H9 (cell line): Measurements from ENCODE around the gene EPB41. TPM values are rescaled to one million over a fixed set of nuclear protein-coding genes. Genes with fewer than 3 reads are reported as not detected.

ENCODE experiments used
- DNase-seq: peaks from one replicate; pipeline ENCODE4 v3.0.0-alpha.2; 2017
- H2AFZ ChIP-seq: one replicate; pipeline ENCODE4 v1.6.1; 2013; ENCODE audit warnings: mild to moderate bottlenecking, low read length, control low read depth, moderate library complexity
- H2AK5ac ChIP-seq: 2 replicates; pipeline ENCODE4 v1.6.1; 2013; ENCODE audit warnings: low read length, control low read depth, mixed read lengths; ENCODE audit not compliant: insufficient read length
- H2BK120ac ChIP-seq: one replicate; pipeline ENCODE4 v1.6.1; 2013; ENCODE audit warnings: low read depth, mild to moderate bottlenecking, low read length, control low read depth, inconsistent platforms; ENCODE audit not compliant: poor library complexity, severe bottlenecking
- H2BK12ac ChIP-seq: 2 replicates; pipeline ENCODE4 v1.6.1; 2013; ENCODE audit warnings: low read length, control low read depth, mixed read lengths, low read depth; ENCODE audit not compliant: insufficient read length
- H2BK15ac ChIP-seq: 2 replicates; pipeline ENCODE4 v1.6.1; 2013; ENCODE audit warnings: low read depth, low read length, control low read depth
- H2BK20ac ChIP-seq: one replicate; pipeline ENCODE4 v1.6.1; 2013; ENCODE audit warnings: low read depth, mild to moderate bottlenecking, low read length, control low read depth, inconsistent platforms; ENCODE audit not compliant: poor library complexity, severe bottlenecking
- H2BK5ac ChIP-seq: 2 replicates; pipeline ENCODE4 v1.6.1; 2013; ENCODE audit warnings: low read length, control low read depth, mixed read lengths; ENCODE audit not compliant: insufficient read length
- H3K14ac ChIP-seq: 2 replicates; pipeline ENCODE4 v1.6.1; 2013; ENCODE audit warnings: low read length, control low read depth; ENCODE audit not compliant: insufficient read depth
- H3K18ac ChIP-seq: 2 replicates; pipeline ENCODE4 v1.6.1; 2013; ENCODE audit warnings: low read depth, mild to moderate bottlenecking, mixed read lengths, low read length, control low read depth; ENCODE audit not compliant: insufficient read length
- H3K23ac ChIP-seq: 2 replicates; pipeline ENCODE4 v1.6.1; 2013; ENCODE audit warnings: low read length, control low read depth, mixed read lengths, low read depth; ENCODE audit not compliant: insufficient read length
- H3K23me2 ChIP-seq: 2 replicates; pipeline ENCODE4 v1.6.1; 2013; ENCODE audit warnings: low read depth, mild to moderate bottlenecking, mixed read lengths, low read length, control low read depth; ENCODE audit not compliant: insufficient read length, poor library complexity, severe bottlenecking
- H3K27ac ChIP-seq: 2 replicates; pipeline ENCODE4 v1.5.1; 2013; ENCODE audit warnings: low read length, control low read depth, mixed read lengths, low read depth; ENCODE audit not compliant: insufficient read length
- H3K27me3 ChIP-seq: 2 replicates; pipeline ENCODE4 v1.6.1; 2013; ENCODE audit warnings: low read length, control low read depth, inconsistent platforms; ENCODE audit not compliant: insufficient read depth
- H3K4ac ChIP-seq: 2 replicates; pipeline ENCODE4 v1.6.1; 2013; ENCODE audit warnings: low read depth, mild to moderate bottlenecking, control low read depth, inconsistent platforms, low read length, moderate library complexity
- H3K4me1 ChIP-seq: 2 replicates; pipeline ENCODE4 v1.6.1; 2013; ENCODE audit warnings: low read length, control low read depth, inconsistent platforms; ENCODE audit not compliant: insufficient read depth
- H3K4me2 ChIP-seq: 2 replicates; pipeline ENCODE4 v1.6.1; 2013; ENCODE audit warnings: low read length, control low read depth, mixed read lengths; ENCODE audit not compliant: insufficient read length, insufficient read depth
- H3K56ac ChIP-seq: 2 replicates; pipeline ENCODE4 v1.6.1; 2013; ENCODE audit warnings: low read depth, mild to moderate bottlenecking, mixed read lengths, low read length, control low read depth; ENCODE audit not compliant: insufficient read length
- H3K79me1 ChIP-seq: 2 replicates; pipeline ENCODE4 v1.6.1; 2013; ENCODE audit warnings: low read depth, mild to moderate bottlenecking, moderate library complexity, low read length, control low read depth, inconsistent platforms; ENCODE audit not compliant: insufficient read depth, poor library complexity, severe bottlenecking
- H3K79me2 ChIP-seq: 2 replicates; pipeline ENCODE4 v1.6.1; 2013; ENCODE audit warnings: low read length, control low read depth, inconsistent platforms; ENCODE audit not compliant: insufficient read depth
- H3K9ac ChIP-seq: 2 replicates; pipeline ENCODE4 v1.6.1; 2013; ENCODE audit warnings: low read length, control low read depth, mixed read lengths; ENCODE audit not compliant: insufficient read length; ENCODE audit errors: extremely low read depth
- H3K9me3 ChIP-seq: one replicate; pipeline ENCODE4 v1.6.1; 2013; ENCODE audit warnings: low read depth, low read length, inconsistent platforms; ENCODE audit not compliant: control insufficient read depth
- H3T11ph ChIP-seq: one replicate; pipeline ENCODE4 v1.6.1; 2013; ENCODE audit warnings: mild to moderate bottlenecking, low read length, control low read depth, inconsistent platforms
- H4K20me1 ChIP-seq: one replicate; pipeline ENCODE4 v1.6.1; 2013; ENCODE audit not compliant: control insufficient read depth, insufficient read length, insufficient read depth
- H4K5ac ChIP-seq: 2 replicates; pipeline ENCODE4 v1.6.1; 2013; ENCODE audit warnings: low read depth, mild to moderate bottlenecking, mixed read lengths, low read length, control low read depth; ENCODE audit not compliant: insufficient read length
- H4K8ac ChIP-seq: replicated peaks from 2 replicates; pipeline ENCODE4 v1.6.1; 2013; ENCODE audit warnings: low read length, control low read depth, mixed read lengths, low read depth; ENCODE audit not compliant: insufficient read length
- H4K91ac ChIP-seq: 2 replicates; pipeline ENCODE4 v1.6.1; 2013; ENCODE audit warnings: low read depth, mild to moderate bottlenecking, moderate library complexity, mixed read lengths, low read length, control low read depth; ENCODE audit not compliant: insufficient read length
- H3K27ac Mint-ChIP-seq, 3 experiments: 2 replicates in 2 of 3; 3 replicates in 1 of 3; pipeline ENCODE4 v1.8.0; 2020 to 2021; ENCODE audit warnings: mixed read lengths in 3 of 3, mild to moderate bottlenecking in 1 of 3, moderate library complexity in 1 of 3
- H3K27me3 Mint-ChIP-seq: 2 replicates; pipeline ENCODE4 v1.8.0; 2021; ENCODE audit warnings: low read depth, mild to moderate bottlenecking, moderate library complexity, mixed read lengths
- H3K36me3 Mint-ChIP-seq, 3 experiments: 2 replicates in 2 of 3; 3 replicates in 1 of 3; pipeline ENCODE4 v1.8.0; 2020 to 2021; ENCODE audit warnings: low read depth in 3 of 3, mixed read lengths in 3 of 3; ENCODE audit not compliant: insufficient read depth in 1 of 3
- H3K4me1 Mint-ChIP-seq, 2 experiments: 2 replicates each; pipeline ENCODE4 v1.8.0; 2020; ENCODE audit warnings: mixed read lengths in 2 of 2
- H3K4me3 Mint-ChIP-seq, 2 experiments: 2 replicates in 1 of 2; 3 replicates in 1 of 2; pipeline ENCODE4 v1.8.0; 2020 to 2021; ENCODE audit warnings: mild to moderate bottlenecking in 2 of 2, mixed read lengths in 2 of 2, moderate library complexity in 1 of 2
- H3K9me3 Mint-ChIP-seq, 2 experiments: 2 replicates in 1 of 2; 3 replicates in 1 of 2; pipeline ENCODE4 v1.8.0; 2020; ENCODE audit warnings: mild to moderate bottlenecking in 2 of 2, mixed read lengths in 2 of 2, moderate library complexity in 1 of 2
- CTCF ChIP-seq: fragments of 200-600 bp; sonication (generic); conservative IDR thresholded peaks from 3 replicates; pipeline ENCODE4 v1.8.0; 2021; ENCODE audit warnings: antibody characterized with exemption, mild to moderate bottlenecking
- WGBS: extraction: QIAGEN DNeasy Blood & Tissue Kit; methylation state at CpG from one replicate; pipeline ENCODE4 v1.1.7; 2013; ENCODE audit warnings: missing lambda C conversion rate, low lambda C conversion rate, mixed read lengths; ENCODE audit not compliant: insufficient read length; ENCODE audit errors: extremely low coverage; 5-methylcytosine and 5-hydroxymethylcytosine counted together
- total RNA-seq: library from RNA; stranded (reverse); gene quantifications from 2 replicates; pipeline ENCODE4 v1.2.1, GENCODE V29; 2021

The EPB41 gene
- total RNA-seq, 1 experiment from 2014 or later: 75.4 TPM

DNA sequence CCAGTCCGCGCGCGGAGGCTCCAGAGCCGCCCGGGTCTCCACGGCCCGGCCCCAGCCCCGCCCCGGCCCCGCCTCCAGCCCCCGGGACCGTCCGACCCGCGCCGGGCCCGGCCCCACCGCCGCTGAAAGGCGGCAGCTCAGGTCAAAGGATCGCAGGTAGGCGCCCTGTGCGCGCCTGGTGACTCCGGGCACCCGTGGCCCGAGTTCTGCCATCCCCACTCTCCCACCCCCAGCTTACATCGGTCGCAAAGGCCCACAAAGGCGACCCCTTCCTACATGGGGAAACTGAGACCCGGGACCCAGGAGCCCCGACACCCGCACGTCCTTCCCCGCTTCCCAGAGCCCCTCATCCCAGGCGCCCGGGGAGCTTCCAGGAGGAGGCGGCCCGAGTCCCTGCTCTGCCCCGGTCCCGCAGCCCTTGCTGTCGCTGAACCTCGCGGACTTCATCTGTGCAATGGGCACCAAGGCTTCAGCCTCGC is 209.6 kb downstream of the EPB41 start, which contains the start of gene TMEM200B:
Gene TMEM200B (minus strand): TSS at position 17 of the 479 bp plus-strand sequence. CDS start 2,075 bp downstream, outside the sequence.
- H2BK12ac ChIP-seq: no peak within 1 kb of the TSS

More for the DNA sequence above, 209.6 kb downstream of the EPB41 start, which contains the start of gene TMEM200B:
- Histone ChIP-seq H3K23me2 (peaks cover 18% of the 10 kb centered on the region), H3K56ac (no peak within 1 kb of the TSS), H3K18ac (peak within 1 kb of the TSS; percentile 32), H3K9ac (peak within 1 kb of the TSS; percentile 39), H2AK5ac (no peak within 1 kb of the TSS), H3K4ac (no peak within 1 kb of the TSS), H3K4me2 (peak within 1 kb of the TSS; percentile 51), H3K79me2 (no peaks in the 10 kb centered on the region), H2AFZ (no peak within 1 kb of the TSS), H2BK5ac (no peak within 1 kb of the TSS), H3K27me3 (no peaks in the 10 kb centered on the region; the same call in 1 of the 2 replicates), H4K91ac (no peak within 1 kb of the TSS), H3K14ac (peak within 1 kb of the TSS; percentile 80), H3K27ac (no peak within 1 kb of the TSS), H3K9me3 (no peaks in the 10 kb centered on the region), H3T11ph (no peak within 1 kb of the TSS), H2BK120ac (no peak within 1 kb of the TSS), H4K5ac (no peak within 1 kb of the TSS), H4K20me1 (peaks cover 2% of the 10 kb centered on the region), H2BK20ac (no peak within 1 kb of the TSS), H3K4me1 (peaks cover 2% of the 10 kb centered on the region; the same call in 1 of the 2 replicates), H2BK15ac (no peak within 1 kb of the TSS), H4K8ac (no peak within 1 kb of the TSS), H3K23ac (no peak within 1 kb of the TSS), H3K79me1 (no peaks in the 10 kb centered on the region)
- no peaks in the 10 kb centered on the region for H3K9me3 Mint-ChIP-seq
- no peak for DNase-seq
- TF ChIP-seq CTCF: no peak
- peaks cover 9 to 10% of the 10 kb centered on the region in 2 experiments for H3K4me1 Mint-ChIP-seq
- peaks cover 31% of the 10 kb centered on the region for H3K27me3 Mint-ChIP-seq
- WGBS: no CpG with 5 or more reads among the region's 46 CpGs
- H3K4me3 Mint-ChIP-seq: peak within 1 kb of the TSS; percentile 75 to 82
- peaks cover 0 to 11% (median 4%) of the 10 kb centered on the region in 3 experiments; a peak in 6 of 7 replicates for H3K36me3 Mint-ChIP-seq
- no peak within 1 kb of the TSS for H3K27ac Mint-ChIP-seq
